Measurements from ENCODE around the gene PCBD2.
"Not testable (repeated sequence)": the region's sequence is repeated elsewhere in the genome, so short reads cannot be mapped to it uniquely, and the experiment has no call there.

The PCBD2 gene

DNA sequence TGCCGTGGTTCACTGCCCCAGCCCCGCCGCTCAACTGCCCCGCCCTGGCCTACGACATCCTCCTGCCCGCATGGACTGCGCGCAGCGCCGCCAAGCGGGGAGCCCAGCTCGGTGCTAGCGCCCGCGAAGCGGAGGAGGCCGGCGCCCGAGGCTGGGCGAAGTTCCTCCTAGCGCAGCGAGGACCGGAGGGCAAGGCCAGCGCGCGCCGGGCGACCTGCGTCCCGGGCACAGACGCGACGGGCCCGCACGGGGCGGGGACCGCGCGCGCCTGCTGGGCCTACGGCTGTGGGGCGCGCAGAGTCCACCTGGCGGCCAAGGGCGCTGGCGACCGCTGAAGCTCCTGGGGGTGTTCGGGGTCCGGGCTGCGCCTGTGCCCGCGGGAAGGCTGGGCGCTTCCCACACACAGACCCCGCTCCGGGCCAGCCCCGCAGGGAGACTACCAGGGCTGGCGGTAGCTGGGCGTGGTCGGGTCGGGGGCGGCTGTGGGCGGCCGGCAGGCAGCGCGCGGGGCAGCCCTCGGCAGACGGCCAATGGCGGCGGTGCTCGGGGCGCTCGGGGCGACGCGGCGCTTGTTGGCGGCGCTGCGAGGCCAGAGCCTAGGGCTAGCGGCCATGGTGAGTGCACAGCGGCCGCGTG lies at the start of gene PCBD2:
Gene PCBD2, plus strand, starts transcription at position 522 of the 636 bp plus-strand sequence. Its CDS starts 9 bp downstream, at position 531.
- ATAC-seq = peak; percentile 93
- peak within 1 kb of the TSS; percentile 97 for H3K27ac Mint-ChIP-seq
- H3K36me3 Mint-ChIP-seq = peaks cover 31% of the 10 kb centered on the region
- DNase-seq (ENCODE audit: low spot score in 2 of 2) = peak; percentile 93 to 96
- H3K4me3 Mint-ChIP-seq = peak within 1 kb of the TSS; percentile 87
- H3K9me3 Mint-ChIP-seq = no peaks in the 10 kb centered on the region
- peaks cover 10% of the 10 kb centered on the region for H3K4me1 Mint-ChIP-seq

DNA sequence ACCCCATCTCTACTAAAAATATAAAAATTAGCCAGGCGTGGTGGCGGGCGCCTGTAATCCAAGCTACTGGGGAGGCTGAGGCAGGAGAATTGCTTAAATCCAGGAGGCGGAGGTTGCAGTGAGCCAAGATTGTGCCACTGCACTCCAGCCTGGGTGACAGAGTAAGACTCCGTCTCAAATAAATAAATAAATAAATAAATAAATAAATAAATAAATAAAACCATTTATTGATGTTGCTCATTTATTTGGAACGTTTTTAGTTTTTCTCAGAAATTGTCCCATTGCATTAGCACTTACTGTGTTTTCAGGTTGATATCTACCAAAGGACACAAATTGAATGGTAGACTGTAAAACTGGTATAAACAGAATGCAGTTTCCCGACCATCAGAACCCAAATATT lies 48.5 kb upstream of the PCBD2 start:
- not testable (repeated sequence) for H3K4me1 Mint-ChIP-seq; H3K4me3 Mint-ChIP-seq; DNase-seq (ENCODE audit: low spot score in 2 of 2); ATAC-seq; H3K27ac Mint-ChIP-seq; H3K9me3 Mint-ChIP-seq
- H3K36me3 Mint-ChIP-seq = peaks cover 100% of the 10 kb centered on the region

DNA sequence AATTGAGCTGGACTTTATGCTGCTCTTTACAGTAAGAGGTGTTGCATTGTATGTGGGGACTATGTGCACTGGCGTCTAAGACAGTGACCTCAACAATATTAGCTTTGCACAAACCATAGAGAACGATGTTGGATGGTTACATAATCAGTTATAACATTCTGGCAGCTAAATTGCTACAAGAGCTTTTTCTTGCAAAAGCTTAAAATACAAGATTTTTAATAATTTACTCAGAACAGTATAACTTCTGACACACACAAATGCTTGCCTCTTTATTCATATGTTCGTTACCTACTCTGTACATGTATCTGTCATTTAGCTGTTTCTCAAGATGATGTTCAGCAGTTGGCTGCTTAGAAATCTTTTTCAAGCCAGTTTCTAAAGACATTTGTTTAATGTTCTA lies 47.5 kb upstream of the PCBD2 start:
- H3K4me3 Mint-ChIP-seq = no peak overlapping the region
- H3K36me3 Mint-ChIP-seq = peaks cover 93% of the 10 kb centered on the region
- H3K9me3 Mint-ChIP-seq = no peaks in the 10 kb centered on the region
- H3K4me1 Mint-ChIP-seq = peaks cover 7% of the 10 kb centered on the region
- peak overlapping the region; percentile 26 for H3K27ac Mint-ChIP-seq
- ATAC-seq (no peak), DNase-seq (ENCODE audit: low spot score in 2 of 2) (no peak)

DNA sequence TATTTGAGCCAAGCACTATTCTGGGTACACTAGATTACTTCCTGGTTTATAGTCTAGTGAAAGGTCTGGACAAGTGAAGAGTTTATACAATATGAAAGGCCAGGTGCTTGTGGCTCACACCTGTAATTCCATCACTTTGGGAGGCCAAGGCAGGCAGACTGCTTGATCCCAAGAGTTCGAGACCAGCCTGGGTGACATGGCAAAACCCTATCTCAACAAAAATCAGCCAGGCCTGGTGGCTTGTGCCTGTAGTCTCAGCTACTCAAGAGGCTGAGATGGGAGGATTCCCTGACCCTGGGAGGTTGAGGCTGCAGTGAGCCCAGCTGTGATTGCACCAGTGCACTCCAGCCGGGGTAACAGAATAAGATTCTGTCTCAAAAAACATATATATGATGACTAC lies 40.2 kb upstream of the PCBD2 start:
- H3K36me3 Mint-ChIP-seq = peaks cover 20% of the 10 kb centered on the region
- no peaks in the 10 kb centered on the region for H3K9me3 Mint-ChIP-seq
- H3K4me3 Mint-ChIP-seq = no peak overlapping the region
- DNase-seq (ENCODE audit: low spot score in 2 of 2) (no peak), ATAC-seq (no peak)
- no peaks in the 10 kb centered on the region for H3K4me1 Mint-ChIP-seq
- no peak overlapping the region for H3K27ac Mint-ChIP-seq

DNA sequence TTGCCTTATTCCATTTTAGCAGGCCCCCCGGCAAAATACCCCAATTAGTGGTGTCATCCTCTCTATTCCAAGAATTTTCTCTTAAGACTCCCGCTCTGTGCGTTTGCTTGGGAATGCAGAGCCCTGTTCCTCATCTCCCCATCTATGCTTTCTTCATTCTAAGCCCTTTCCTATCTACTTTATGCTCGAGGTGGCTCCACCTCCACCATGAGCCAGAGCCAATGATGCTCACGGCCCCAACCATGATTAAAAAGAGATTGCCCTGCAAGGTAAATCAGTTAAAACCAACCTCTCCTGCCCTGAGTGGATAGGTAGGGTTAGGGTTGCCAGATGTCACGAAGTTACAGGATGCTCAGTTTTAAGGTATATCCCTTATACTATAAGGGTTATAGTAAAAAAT lies 31.4 kb upstream of the PCBD2 start:
- ATAC-seq (no peak), DNase-seq (ENCODE audit: low spot score in 2 of 2) (no peak)
- H3K4me3 Mint-ChIP-seq = peak overlapping the region; percentile 94
- H3K4me1 Mint-ChIP-seq = peaks cover 38% of the 10 kb centered on the region
- peaks cover 44% of the 10 kb centered on the region for H3K36me3 Mint-ChIP-seq
- peak overlapping the region; percentile 98 for H3K27ac Mint-ChIP-seq
- no peaks in the 10 kb centered on the region for H3K9me3 Mint-ChIP-seq

DNA sequence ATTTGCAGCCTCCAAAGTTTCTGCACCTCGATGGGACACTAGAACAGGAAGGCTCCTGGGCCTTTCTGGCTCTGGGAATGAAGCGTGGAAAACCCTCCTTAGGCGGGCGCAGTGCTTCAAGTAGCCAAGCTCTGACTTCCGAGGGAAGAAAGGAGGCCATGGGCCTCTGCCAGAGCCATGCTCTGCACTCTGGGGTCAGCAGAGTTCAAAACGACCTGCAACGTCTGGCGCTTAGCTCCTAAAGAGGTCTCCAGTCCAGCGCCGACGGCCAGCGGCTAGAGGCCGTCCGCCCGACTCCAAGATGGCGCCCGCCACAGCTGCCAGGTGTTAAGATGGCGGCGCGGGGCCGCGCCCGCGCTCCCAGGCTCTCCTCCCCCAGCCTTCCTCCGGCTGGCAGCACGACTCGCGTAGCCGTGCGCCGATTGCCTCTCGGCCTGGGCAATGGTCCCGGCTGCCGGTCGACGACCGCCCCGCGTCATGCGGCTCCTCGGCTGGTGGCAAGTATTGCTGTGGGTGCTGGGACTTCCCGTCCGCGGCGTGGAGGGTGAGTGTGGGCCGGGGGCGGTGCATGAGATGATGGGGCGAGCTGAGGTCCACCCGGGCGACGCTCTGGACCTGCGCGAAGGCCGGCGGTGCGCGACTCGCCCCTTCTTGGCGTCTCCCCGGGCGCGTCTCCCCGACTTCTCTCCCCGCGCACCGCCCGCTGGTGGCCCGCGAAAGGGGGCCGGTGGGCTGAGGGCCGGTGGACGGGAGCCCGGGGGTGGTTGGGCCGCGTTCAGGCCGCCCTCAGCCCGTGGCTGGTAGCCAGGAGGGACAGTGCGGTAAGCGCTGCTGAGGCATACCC lies 30.7 kb upstream of the PCBD2 start, which contains the start of gene TXNDC15:
Gene TXNDC15, plus strand, starts transcription at position 385 of the 844 bp plus-strand sequence. Its CDS starts 57 bp downstream, at position 442.
- peak within 1 kb of the TSS; percentile 94 for H3K4me3 Mint-ChIP-seq
- peaks cover 51% of the 10 kb centered on the region for H3K36me3 Mint-ChIP-seq
- ATAC-seq (peak; percentile 93), DNase-seq (ENCODE audit: low spot score in 2 of 2) (peak; percentile 78 to 92)
- H3K9me3 Mint-ChIP-seq = no peaks in the 10 kb centered on the region
- H3K27ac Mint-ChIP-seq = peak within 1 kb of the TSS; percentile 98
- peaks cover 38% of the 10 kb centered on the region for H3K4me1 Mint-ChIP-seq

DNA sequence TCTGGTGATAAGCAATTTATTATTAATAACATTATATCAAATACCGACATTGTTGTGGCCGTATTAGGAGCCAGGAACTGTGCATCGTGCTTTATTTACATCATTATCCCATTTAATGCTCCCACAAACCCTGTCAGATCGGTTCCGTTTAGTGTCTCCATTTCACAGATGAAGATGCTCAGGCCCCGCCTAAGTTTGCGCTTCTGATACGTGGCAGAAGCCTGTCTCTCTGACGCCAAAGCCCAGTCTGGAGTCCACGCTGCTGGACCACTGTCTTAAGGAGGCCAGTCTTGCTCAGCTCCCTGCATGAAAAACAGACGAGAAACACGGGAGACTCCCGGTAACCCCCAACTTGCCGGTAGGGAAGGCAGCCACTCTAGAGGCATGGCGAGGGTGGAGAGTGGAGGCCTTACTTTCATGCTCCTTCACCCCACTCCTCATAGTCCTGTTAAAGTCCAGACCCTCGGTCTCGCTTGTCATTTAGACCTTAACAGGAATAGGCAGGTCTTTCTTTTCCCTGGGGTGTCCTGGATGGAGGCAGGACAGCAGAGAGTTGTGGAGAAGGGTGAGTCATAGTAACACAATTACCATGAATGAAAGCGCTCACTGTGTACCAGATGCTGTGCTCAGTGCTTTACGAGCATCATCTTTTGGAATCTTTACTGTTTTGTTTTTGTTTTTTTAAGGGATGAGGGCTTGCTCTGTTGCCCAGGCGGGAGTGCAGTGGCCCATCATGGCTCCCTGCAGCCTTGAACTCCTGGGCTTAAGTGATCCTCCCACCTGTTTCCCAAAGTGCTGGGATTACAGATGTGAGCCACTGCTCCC lies 29.9 kb upstream of the PCBD2 start:
- H3K27ac Mint-ChIP-seq = peak overlapping the region; percentile 98
- DNase-seq (ENCODE audit: low spot score in 2 of 2) (peak; percentile 12 to 78), ATAC-seq (peak; percentile 72)
- peaks cover 38% of the 10 kb centered on the region for H3K4me1 Mint-ChIP-seq
- H3K4me3 Mint-ChIP-seq = peak overlapping the region; percentile 94
- peaks cover 53% of the 10 kb centered on the region for H3K36me3 Mint-ChIP-seq
- H3K9me3 Mint-ChIP-seq = no peaks in the 10 kb centered on the region

DNA sequence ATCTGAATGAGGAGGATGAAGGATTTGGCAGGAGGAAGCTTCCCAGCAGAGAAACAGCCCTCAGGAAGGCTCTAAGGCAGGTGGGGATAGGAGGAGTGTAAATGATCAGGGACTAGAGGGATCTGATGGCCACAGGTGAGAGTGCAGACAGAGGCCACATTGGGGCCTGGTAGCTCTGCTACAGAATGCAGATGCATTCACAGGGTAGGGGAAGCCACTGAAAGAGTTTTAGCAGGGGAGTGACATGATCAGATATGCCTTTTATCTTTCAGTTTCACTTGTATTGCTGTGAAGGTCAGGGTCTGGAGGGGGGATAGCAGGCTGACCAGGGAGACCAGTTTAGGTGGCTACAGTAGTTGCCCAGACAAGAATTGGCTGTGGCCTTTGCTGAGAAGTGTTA lies 27.8 kb upstream of the PCBD2 start:
- Mint-ChIP-seq H3K4me3 (peak overlapping the region; percentile 94), H3K9me3 (no peaks in the 10 kb centered on the region), H3K27ac (peak overlapping the region; percentile 60), H3K36me3 (peaks cover 59% of the 10 kb centered on the region), H3K4me1 (peaks cover 38% of the 10 kb centered on the region)
- DNase-seq (ENCODE audit: low spot score in 2 of 2) = no peak
- ATAC-seq = no peak

DNA sequence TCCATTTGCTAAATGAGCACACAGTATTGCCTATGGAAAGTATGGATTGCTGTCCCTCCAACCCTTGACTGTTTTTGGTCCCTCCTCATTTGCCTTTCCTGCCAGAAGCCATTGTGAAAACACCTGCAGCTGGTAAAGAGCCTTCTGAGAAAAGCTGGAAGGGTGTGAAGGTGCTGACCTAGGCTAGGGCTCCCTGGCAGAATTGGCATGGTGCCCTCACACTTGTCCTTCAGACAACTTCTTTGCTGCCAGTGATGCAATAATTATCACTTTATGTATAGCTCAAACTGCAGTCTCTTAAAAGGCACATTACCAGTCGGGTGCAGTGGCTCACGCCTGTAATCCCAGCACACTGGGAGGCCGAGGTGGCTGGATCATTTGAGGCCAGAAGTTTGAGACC lies 26.5 kb upstream of the PCBD2 start:
- no peak for ATAC-seq
- Mint-ChIP-seq H3K4me1 (peaks cover 34% of the 10 kb centered on the region), H3K4me3 (no peak overlapping the region), H3K9me3 (no peaks in the 10 kb centered on the region), H3K27ac (peak overlapping the region; percentile 78), H3K36me3 (peaks cover 59% of the 10 kb centered on the region)
- no peak for DNase-seq (ENCODE audit: low spot score in 2 of 2)

DNA sequence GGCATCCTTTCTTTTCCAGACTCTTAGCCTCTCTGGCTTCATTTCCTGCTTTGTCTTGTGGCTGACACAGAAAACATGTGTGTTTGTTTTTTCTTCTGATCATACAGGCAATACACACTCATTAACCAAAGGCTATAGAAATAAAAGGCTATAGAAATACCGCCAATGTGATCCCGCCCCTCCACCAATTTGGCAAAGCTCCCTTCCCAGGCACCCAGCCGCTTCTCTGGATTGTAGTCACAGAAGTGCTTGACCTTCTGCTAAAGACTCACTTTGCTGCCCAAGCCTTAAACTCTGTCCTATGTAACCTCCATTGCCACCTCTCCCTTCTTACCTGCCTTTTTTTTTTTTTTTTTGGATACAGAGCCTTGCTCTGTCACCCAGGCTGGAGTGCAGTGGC lies 25.5 kb upstream of the PCBD2 start:
- Mint-ChIP-seq H3K27ac (peak overlapping the region; percentile 73), H3K36me3 (peaks cover 48% of the 10 kb centered on the region), H3K9me3 (no peaks in the 10 kb centered on the region), H3K4me3 (no peak overlapping the region), H3K4me1 (peaks cover 30% of the 10 kb centered on the region)
- DNase-seq (ENCODE audit: low spot score in 2 of 2) (no peak), ATAC-seq (no peak)

DNA sequence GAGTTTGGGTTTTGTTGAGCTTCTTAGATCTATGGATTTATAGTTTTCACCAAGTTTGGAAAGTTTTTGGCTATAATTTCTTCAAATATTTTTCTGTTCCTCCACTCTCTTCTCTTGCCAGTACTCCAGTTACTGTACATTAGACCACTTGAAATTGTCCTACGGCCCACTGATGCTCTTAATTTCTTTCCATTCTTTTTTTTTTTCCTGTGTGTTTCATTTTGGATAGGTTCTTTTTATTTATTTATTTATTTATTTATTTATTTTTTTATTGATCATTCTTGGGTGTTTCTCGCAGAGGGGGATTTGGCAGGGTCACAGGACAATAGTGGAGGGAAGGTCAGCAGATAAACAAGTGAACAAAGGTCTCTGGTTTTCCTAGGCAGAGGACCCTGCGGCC lies 24.0 kb upstream of the PCBD2 start:
- peaks cover 36% of the 10 kb centered on the region for H3K36me3 Mint-ChIP-seq
- H3K4me1 Mint-ChIP-seq = peaks cover 31% of the 10 kb centered on the region
- H3K27ac Mint-ChIP-seq; ATAC-seq; DNase-seq (ENCODE audit: low spot score in 2 of 2); H3K9me3 Mint-ChIP-seq; H3K4me3 Mint-ChIP-seq: not testable (repeated sequence)

DNA sequence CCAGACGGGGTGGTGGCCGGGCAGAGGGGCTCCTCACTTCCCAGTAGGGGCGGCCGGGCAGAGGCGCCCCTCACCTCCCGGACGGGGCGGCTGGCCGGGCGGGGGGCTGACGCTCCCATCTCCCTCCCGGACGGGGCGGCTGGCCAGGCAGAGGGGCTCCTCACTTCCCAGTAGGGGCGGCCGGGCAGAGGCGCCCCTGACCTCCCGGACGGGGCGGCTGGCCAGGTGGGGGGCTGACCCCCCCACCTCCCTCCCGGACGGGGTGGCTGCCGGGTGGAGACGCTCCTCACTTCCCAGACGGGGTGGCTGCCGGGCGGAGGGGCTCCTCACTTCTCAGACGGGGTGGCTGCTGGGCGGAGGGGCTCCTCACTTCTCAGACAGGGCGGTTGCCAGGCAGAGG lies 23.2 kb upstream of the PCBD2 start:
- ATAC-seq; H3K27ac Mint-ChIP-seq; H3K9me3 Mint-ChIP-seq; H3K4me3 Mint-ChIP-seq; DNase-seq (ENCODE audit: low spot score in 2 of 2): not testable (repeated sequence)
- Mint-ChIP-seq H3K36me3 (peaks cover 33% of the 10 kb centered on the region), H3K4me1 (peaks cover 23% of the 10 kb centered on the region)

DNA sequence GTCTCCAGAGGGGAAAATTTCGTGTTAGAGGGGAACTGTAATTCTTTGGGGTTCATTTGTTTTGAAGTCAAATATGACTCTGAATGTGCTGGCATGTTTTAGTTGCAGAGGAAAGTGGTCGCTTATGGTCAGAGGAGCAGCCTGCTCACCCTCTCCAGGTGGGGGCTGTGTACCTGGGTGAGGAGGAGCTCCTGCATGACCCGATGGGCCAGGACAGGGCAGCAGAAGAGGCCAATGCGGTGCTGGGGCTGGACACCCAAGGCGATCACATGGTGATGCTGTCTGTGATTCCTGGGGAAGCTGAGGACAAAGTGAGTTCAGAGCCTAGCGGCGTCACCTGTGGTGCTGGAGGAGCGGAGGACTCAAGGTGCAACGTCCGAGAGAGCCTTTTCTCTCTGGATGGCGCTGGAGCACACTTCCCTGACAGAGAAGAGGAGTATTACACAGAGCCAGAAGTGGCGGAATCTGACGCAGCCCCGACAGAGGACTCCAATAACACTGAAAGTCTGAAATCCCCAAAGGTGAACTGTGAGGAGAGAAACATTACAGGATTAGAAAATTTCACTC lies 17.3 kb upstream of the PCBD2 start:
- Mint-ChIP-seq H3K27ac (peak overlapping the region; percentile 37), H3K4me1 (peaks cover 15% of the 10 kb centered on the region), H3K4me3 (no peak overlapping the region), H3K36me3 (peaks cover 52% of the 10 kb centered on the region), H3K9me3 (no peaks in the 10 kb centered on the region)
- ATAC-seq = no peak
- DNase-seq (ENCODE audit: low spot score in 2 of 2) = no peak

DNA sequence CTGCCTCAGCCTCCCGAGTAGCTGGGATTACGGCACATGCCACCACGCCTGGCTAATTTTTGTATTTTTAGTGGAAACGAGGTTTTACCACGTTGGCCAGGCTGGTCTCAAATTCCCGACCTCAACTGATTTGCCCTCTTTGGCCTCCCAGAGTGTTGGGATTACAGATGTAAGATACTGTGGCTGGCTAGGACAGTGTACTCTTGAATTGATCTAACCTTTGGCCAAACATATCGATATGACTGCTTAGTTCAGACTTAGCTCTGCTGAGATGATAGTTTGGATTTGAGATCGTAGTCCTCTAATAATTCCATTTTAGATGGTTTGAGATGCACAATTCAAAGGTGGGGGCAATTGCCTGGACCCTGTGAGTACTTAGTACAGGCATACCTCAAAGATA lies 15.6 kb upstream of the PCBD2 start:
- Mint-ChIP-seq H3K9me3 (no peaks in the 10 kb centered on the region), H3K4me1 (peaks cover 15% of the 10 kb centered on the region), H3K4me3 (no peak overlapping the region), H3K36me3 (peaks cover 67% of the 10 kb centered on the region), H3K27ac (peak overlapping the region; percentile 45)
- DNase-seq (ENCODE audit: low spot score in 2 of 2) = no peak
- no peak for ATAC-seq

DNA sequence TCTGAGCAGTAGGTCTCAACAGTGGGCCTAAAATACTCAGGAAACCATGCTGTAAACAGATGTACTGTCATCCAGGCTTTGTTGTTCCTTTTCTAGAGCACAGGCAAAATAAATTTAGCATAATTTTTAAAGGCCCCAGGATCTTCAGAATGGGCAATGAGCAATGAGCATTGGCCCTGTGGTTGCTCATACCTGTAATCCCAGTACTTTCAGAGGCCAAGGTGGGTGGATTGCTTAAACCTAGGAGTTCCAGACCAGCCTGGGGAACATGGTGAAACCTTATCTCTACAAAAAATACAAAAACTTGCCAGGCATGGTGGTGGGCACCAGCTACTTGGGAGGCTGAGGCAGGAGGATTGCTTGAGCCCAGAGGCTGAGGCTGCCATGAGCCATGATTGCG lies 13.5 kb upstream of the PCBD2 start:
- ATAC-seq = no peak
- Mint-ChIP-seq H3K36me3 (peaks cover 86% of the 10 kb centered on the region), H3K27ac (no peak overlapping the region), H3K4me3 (no peak overlapping the region), H3K9me3 (no peaks in the 10 kb centered on the region), H3K4me1 (peaks cover 7% of the 10 kb centered on the region)
- no peak for DNase-seq (ENCODE audit: low spot score in 2 of 2)
